HuH-7 (cell line): Measurements from ENCODE around the gene GBF1.
"Not testable (repeated sequence)": the region's sequence is repeated elsewhere in the genome, so short reads cannot be mapped to it uniquely, and the experiment has no call there.

Source experiments
- DNase-seq: peaks from one replicate; pipeline ENCODE4 v3.0.0; 2011; ENCODE audit warnings: low spot score

The GBF1 gene

GRCh38 chr10:102234888-102235597 lies 10.3 kb upstream of the GBF1 start:
- DNase-seq: no peak

GRCh38 chr10:102235598-102235920 lies 9.8 kb upstream of the GBF1 start:
- DNase-seq: no peak

GRCh38 chr10:102236006-102236405 lies 9.3 kb upstream of the GBF1 start:
- DNase-seq: no peak

- DNase-seq: no peak
These were observed 7.5 kb upstream of the GBF1 start for GRCh38 chr10:102237711-102238252.

- DNase-seq: no peak
These were observed 4.8 kb upstream of the GBF1 start for GRCh38 chr10:102240467-102241031.

GRCh38 chr10:102241032-102241443 lies 4.3 kb upstream of the GBF1 start:
- DNase-seq: peak; percentile 54

- DNase-seq: peak; percentile 98
These were observed 3.8 kb upstream of the GBF1 start, which contains the start of gene PITX3 for GRCh38 chr10:102241444-102242117. Gene PITX3 (minus strand): TSS chr10:102241512. CDS start chr10:102232080, 9,432 bp downstream.

GRCh38 chr10:102242118-102242485 lies 3.2 kb upstream of the GBF1 start:
- no peak for DNase-seq

GRCh38 chr10:102243309-102243708 lies 2.0 kb upstream of the GBF1 start:
- no peak for DNase-seq

- no peak for DNase-seq
These were observed 560 bp downstream of the GBF1 start for GRCh38 chr10:102245932-102246251.

GRCh38 chr10:102246261-102246660 lies 929 bp downstream of the GBF1 start:
- no peak for DNase-seq

GRCh38 chr10:102247734-102248133 lies 2.4 kb downstream of the GBF1 start:
- DNase-seq: no peak

GRCh38 chr10:102252508-102252907 lies 7.2 kb downstream of the GBF1 start:
- not testable (repeated sequence) for DNase-seq

GRCh38 chr10:102254426-102254825 lies 9.1 kb downstream of the GBF1 start:
- DNase-seq: no peak

- DNase-seq: no peak
These were observed 10.1 kb downstream of the GBF1 start for GRCh38 chr10:102255404-102255803.

GRCh38 chr10:102261196-102261595 lies 15.9 kb downstream of the GBF1 start:
- no peak for DNase-seq

GRCh38 chr10:102261842-102262241 lies 16.5 kb downstream of the GBF1 start:
- DNase-seq: no peak

- DNase-seq: no peak
These were observed 17.5 kb downstream of the GBF1 start for GRCh38 chr10:102262744-102263370.

GRCh38 chr10:102264371-102264770 lies 19.0 kb downstream of the GBF1 start:
- no peak for DNase-seq

- no peak for DNase-seq
These were observed 21.3 kb downstream of the GBF1 start for GRCh38 chr10:102266670-102267069.

GRCh38 chr10:102267748-102268147 lies 22.4 kb downstream of the GBF1 start:
- no peak for DNase-seq

- DNase-seq: no peak
These were observed 23.1 kb downstream of the GBF1 start for GRCh38 chr10:102268375-102268888.

GRCh38 chr10:102269017-102269416 lies 23.7 kb downstream of the GBF1 start:
- no peak for DNase-seq
